ENCODE measurements around the gene ROR1.

The ROR1 gene

DNA sequence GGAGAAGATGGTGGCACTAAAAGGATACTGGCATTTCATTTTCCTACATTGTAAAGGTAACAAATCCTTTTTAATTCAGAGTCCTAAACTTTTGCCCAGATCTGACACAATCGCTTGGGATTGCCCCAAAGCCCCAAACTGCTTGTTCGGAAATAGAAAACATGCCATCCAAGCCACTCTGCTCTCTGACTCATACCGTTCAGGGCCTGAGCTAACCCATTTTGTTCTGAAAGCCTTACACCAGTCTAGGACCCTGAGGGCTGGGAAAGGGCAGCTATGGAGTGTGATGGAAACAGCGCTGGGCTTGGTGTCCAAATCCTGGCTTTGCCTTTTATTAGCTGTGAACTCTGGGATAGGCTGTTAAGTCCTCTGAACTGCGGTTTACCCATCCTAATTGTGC is 270.2 kb downstream of the ROR1 start:
- in situ Hi-C loops (cut with MboI; ENCODE audit: low sequenced_read_pairs), result no loop called here

DNA sequence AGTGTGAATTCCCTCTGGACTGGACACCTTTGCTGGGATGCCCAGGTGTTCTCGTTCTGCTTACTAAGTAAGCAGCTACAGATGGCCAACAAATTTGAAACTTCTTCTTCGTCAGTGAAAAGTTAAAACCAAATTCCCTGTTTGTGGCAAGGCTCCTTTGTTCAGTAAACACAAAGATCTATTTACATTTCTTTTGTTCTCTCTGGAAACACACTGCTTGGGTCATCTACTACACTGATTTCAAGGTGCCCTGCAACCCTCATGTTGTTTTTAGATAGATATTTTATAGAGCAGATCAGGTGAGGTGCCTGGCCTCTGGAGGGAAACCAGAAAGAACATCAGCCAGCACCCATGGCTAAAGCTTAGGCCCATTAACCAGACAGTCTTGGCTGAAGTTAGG is 272.4 kb downstream of the ROR1 start:
- in situ Hi-C loops (cut with MboI; ENCODE audit: low sequenced_read_pairs), result no loop called here

DNA sequence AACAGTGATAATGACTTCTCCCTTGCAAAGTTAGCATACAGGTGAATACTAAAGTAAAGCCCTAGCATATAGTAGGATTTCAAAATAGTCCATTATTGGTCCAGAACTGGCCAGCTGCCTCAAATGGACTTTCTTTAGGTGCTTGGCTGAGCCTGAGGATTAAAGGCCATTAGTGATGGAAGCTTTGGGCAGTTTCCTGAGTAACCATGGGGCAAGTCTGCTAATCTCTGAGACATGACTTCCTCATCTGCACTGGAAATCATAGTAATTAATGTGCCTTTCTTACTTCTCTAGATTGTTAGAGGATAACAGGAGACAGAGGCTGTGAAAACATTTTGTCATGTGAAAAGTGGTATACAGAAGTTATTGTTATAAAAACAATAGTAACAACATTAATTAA is 273.1 kb downstream of the ROR1 start:
- in situ Hi-C loops (cut with MboI; ENCODE audit: low sequenced_read_pairs), result no loop called here

DNA sequence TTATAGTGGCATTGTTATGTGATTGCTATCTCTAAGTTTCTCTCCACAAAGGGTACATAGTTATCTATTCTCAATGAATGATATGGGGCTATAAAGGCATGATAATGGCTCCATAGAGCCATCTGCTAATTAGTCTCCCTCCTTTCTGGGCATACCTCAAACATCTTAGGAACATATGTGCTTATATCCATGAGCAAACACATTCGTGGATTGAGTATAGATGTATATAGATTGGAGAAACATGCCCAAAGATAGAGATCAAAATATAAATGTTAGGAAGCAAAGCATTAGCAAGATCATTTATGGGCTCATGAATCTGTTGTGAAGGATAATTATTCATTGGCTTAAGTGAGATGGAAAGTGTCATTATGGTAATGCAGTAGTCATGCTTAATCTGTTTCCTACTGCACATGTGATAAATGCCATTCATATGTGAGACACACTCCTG is 273.8 kb downstream of the ROR1 start:
- in situ Hi-C loops (cut with MboI; ENCODE audit: low sequenced_read_pairs), result no loop called here

DNA sequence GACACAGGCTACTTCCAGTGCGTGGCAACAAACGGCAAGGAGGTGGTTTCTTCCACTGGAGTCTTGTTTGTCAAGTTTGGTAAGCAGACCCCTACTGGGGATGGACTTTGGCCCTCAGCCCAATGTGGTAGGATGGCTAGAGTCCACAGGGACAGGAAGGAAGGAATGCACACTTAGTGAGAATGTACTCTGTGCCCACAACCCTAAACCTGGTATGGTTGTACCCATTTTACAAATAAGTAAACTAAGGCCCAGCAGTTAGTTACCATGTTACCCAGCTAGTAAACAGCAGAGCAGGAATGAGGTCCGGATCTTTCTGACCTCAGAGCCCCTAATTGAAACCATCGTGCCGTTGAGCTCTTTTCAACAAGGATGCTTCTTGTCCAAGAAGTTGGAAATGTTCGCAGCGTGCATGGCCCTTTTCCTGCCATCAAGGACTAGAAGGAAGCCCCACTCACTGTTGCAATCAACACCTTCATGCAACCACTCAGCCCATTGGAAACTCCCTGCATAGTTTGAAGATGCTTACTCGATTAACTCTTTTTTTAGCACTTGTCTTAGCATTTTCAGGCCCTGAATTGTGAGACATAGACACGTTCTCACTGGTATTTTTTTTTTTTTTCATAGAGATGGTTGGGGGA is 276.2 kb downstream of the ROR1 start:
- in situ Hi-C loops (cut with MboI; ENCODE audit: low sequenced_read_pairs), result no loop called here

DNA sequence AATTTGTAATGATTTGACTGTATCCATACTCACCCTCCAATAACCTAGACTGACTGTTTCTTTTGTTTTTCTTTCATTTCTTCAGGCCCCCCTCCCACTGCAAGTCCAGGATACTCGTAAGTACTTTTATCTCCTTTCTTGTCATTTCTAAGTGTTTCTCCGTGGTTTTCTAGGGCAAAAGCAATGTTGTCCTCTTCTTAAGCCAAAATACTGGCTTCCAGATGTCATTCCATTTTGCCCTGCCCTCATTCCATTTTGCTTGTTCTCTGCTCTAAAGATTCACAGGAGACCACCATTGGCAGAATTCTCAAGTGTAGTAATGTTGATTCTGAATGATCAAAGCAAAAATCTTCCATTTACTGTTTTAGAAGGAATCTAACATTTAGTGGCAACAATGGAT is 276.8 kb downstream of the ROR1 start:
- in situ Hi-C loops (cut with MboI; ENCODE audit: low sequenced_read_pairs), result no loop called here

DNA sequence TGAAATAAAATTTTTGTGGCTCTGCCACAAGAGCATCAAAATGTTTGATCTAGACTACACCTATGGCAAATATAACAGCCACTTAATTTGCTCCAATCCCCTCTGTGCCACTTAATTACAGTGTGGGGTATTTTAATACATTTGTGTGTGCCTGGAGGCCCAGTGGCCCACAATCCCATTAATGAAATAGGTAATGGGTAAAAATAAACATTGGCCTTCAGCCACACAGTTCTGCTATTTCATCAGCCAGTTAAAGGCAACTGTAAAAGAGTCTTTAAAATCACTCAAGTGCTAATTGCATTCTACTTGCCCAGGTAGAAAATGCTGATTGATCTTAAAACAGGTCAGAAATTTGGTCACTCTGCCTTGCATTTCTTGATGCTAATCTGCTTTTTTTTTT is 278.0 kb downstream of the ROR1 start:
- in situ Hi-C loops (cut with MboI; ENCODE audit: low sequenced_read_pairs), result no loop called here

DNA sequence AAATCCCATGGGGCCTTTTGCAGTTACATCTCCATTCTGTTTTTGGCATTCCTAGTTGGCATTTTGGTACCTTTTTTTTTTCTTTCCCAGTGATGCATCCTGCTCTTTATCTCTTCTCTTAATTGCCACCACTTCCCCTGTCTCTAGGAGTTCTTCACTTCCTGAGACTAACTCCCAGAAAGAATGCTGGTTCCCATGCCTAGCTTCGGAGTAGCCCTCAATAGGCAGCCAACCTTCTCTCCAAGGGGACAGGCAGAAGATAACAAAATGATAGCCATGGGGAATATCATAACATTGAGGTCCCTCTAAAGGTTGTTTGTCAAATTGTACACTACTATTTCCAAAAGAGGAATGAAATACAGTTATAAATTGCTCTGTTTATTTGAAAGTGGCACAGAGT is 279.0 kb downstream of the ROR1 start:
- in situ Hi-C loops (cut with MboI; ENCODE audit: low sequenced_read_pairs), result no loop called here

DNA sequence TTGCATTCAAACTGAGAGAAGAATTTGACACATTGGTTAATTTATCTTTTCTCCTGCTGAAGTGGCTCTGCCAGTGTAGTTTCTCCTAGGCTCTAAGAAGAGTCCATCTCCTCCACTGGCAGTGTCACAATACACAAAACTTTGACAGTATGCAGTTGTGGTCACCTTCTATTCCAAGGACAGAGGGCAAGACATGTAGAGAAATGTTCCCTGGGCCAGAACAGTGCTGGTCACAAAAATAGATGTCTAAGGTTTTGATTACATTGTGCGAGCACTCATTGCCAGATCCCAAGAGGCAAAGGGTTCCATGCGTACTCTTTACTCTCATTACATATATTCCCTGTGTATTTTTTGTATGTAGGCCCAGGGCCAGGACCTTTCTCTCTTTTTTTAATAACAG is 281.5 kb downstream of the ROR1 start:
- in situ Hi-C loops (cut with MboI; ENCODE audit: low sequenced_read_pairs), result no loop called here

DNA sequence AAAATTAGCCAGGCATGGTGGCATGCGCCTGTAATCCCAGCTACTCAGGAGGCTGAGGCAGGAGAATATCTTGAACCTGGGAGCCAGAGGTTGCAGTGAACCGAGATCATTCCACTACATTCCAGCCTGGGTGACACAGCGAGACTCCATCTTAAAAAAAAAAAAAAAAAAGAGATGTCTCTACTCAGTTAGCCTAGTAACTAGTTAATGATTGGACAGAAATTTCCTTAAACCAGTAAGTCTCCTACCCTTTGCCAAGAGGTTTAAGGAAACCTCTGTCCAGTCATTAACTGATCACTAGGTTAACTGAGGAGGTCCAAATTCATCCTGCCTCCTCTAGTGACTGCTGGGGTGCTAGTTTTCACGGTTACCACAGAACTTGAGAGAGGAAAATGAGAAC is 285.7 kb downstream of the ROR1 start:
- in situ Hi-C loops (cut with MboI; ENCODE audit: low sequenced_read_pairs), result no loop called here

DNA sequence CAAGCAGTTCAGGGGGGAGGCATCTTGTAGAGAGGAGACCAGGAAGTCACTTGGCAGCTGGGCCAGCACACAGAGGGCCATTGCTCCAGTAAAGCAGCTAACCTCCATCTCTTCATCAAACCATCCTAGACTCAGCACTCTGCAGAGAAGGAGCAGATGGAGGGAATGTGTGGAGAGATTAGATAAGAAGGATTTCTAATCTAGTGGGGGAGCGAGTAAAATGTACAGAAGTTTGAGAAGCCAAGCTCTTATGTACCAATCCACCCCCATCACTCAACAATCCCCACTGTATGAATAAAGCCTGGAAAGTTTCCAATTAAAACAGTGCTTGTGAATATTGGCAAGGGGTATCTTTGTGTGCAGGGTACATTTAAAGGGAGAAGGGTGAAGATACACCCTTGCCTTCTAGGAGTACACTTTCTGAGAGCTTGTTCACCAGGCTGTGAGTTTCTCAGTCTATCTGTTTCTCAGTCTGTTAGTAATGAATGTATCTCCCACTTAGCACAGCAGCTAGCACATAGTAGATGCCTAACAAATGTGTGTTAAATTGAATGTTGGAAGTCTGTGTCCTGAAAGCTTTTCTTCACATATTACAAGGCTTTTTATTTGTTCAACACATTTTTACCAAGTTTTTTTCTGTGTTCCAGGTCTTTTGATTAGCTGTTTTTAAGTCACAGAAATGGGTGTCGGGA is 286.9 kb downstream of the ROR1 start:
- in situ Hi-C loops (cut with MboI; ENCODE audit: low sequenced_read_pairs), result no loop called here

DNA sequence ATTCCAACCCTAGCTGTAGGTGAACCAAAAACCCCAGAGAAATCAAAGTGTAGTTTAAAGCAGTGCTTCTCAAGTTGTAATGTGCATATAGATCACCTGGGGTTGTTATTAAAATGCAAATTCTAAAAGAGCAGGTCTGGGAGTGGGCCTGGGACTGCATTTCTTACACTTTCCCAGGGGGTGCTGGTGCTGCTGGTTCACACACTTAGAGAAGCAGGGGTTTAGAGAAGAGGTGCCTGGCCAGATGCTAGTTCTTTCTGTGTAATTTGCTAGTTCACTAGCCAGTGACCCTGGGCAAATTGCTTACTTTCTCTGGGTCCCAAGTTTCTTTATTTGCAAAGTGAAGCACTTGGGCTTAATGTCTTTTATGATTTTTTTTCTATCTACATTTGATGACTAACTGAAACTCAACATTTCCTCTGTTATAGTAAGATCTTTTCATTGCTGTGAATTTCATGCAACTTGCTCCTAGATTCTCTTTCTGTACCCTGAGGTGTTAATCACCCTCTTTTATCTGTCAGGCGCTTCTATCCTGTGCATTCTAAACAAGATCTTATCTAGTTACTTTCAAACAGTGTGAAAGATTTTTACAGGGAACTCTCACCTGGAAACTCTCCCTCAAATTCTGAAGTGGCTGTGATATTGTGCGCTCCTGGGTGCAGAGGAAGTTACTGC is 287.8 kb downstream of the ROR1 start:
- in situ Hi-C loops (cut with MboI; ENCODE audit: low sequenced_read_pairs), result no loop called here

DNA sequence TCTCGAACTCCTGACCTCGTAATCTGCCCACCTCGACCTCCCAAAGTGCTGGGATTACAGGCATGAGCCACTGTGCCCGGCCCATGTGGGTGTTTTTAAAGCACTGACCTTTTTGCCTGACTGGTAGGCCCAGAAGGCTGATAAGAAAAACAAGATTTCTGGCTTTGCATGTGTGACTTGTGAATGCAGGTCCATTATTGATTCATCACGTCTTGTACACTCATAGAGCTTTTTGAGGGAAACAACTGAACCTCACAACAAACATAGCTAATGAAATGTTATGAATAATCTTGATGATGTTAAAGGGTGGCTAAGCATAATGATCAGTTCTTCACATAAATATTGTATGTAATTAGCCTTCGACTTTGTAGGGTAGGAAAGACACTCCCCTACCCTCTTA is 288.7 kb downstream of the ROR1 start:
- in situ Hi-C loops (cut with MboI; ENCODE audit: low sequenced_read_pairs), result no loop called here

DNA sequence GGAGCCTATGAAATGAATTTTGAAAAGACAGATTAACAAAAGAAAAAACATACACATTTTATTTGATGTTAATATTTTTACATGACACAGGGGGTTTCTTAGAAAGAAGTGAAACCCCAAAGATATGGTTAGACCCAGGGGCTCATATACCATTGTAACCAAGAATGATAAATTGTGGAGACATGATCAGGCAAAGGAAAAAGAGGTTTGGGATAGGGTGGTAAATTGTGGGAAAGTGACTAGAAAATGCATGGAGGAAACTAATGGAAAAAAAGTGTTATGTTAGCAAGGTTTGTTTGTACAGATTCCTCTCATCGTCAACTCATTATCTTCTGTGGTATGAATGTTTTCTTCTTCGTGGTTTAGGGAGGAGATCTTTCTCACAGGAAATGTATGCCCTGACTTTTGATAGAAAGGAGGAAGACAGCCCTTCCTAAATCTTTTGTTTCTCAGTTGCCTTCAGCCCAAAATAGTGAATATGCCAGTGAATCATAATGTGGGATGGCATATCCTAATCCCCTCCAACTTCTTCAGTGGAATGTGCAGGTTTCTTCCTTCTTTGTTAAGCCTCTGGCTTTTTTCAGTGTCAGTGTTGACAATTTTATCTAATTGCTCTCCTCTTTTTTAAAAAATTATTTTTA is 289.2 kb downstream of the ROR1 start:
- in situ Hi-C loops (cut with MboI; ENCODE audit: low sequenced_read_pairs), result no loop called here

DNA sequence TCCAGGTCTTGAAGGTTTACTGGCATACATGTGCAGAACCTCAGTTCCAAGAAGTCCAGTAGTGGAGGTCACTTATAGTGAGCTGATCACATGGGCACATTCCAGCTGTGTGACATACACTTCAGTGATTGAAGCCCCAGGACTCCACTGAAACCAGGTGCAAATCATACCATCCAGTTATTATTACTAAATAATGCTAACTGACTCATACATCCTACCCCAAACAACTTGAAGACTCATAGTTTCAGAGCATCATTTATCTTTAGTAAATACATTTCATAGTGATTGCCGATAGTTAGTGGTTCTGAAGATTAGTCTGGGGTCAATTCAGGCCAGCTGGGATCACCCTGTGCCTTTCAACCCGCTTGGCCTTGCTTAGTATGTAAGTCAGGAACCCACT is 291.8 kb downstream of the ROR1 start:
- in situ Hi-C loops (cut with MboI; ENCODE audit: low sequenced_read_pairs), result no loop called here

DNA sequence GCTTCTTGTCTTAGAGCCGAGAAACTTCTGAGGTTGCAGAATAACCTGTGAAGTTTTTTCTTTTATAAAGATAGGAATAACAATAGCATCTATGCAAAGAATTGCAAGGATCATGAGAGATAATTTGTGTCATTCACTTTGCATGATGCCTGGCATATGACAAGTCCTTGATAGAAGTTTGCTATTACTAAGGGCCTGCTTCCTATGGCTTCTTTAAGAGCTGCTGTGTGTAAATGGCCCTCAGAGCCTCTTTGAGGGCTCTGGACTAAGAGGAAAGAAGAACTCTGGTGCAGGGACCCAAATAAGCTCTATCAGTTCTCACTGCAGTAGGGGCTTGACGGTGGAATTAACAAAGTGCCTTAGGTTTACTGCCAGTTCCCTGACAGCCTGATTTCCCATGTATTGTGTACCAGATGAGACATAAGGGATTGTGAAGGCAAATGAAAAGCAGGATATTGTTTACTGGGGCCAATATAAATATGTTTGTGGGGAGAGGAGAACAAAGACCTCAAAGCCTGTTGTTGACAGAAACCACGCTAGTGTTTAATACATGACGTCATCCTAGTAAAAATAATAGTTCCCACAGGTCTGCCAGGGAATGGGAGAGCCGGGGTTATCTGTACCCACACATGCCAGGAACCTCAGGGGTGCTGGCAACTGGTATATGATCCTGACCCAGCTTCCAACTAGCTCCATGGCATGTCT is 298.4 kb downstream of the ROR1 start:
- in situ Hi-C loops (cut with MboI; ENCODE audit: low sequenced_read_pairs), result no loop called here

DNA sequence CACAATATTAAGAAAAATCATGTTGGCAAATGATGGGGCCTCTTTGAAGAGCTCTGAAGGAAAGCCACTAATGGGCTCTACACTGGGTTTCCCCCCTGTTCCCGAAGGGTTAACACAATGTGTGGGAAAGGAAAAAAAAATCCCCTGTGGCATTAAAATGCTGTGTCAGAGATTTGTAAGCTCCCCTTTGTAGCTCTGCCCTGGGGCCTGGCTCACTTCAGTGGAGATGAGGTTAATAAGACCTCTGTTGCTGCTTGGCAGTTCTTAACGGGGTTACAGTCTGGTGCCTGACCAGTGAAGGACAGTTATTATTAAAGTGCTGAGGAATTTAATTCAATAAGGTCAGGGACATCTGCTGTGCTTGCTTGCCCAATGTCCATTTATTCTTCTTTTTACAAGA is 299.9 kb downstream of the ROR1 start:
- in situ Hi-C loops (cut with MboI; ENCODE audit: low sequenced_read_pairs), result no loop called here

DNA sequence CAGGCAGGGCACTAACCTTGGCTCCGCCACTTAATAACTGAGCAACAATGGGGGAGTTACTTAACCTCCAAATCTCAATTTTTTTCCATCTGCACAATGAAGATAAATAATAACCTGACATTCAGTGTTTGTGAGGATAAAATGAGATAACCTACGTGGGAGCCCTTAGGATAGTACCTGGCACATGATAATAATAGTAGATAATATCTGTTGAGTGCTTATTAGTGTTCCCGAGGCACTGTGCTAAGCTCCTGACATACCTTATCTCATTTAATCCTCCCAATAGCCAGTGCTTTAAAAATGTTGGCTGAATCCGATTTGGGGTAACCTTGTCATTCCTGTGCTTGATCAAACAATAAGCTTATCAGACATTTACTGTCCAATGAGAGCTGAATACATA is 300.9 kb downstream of the ROR1 start:
- in situ Hi-C loops (cut with MboI; ENCODE audit: low sequenced_read_pairs), result no loop called here

DNA sequence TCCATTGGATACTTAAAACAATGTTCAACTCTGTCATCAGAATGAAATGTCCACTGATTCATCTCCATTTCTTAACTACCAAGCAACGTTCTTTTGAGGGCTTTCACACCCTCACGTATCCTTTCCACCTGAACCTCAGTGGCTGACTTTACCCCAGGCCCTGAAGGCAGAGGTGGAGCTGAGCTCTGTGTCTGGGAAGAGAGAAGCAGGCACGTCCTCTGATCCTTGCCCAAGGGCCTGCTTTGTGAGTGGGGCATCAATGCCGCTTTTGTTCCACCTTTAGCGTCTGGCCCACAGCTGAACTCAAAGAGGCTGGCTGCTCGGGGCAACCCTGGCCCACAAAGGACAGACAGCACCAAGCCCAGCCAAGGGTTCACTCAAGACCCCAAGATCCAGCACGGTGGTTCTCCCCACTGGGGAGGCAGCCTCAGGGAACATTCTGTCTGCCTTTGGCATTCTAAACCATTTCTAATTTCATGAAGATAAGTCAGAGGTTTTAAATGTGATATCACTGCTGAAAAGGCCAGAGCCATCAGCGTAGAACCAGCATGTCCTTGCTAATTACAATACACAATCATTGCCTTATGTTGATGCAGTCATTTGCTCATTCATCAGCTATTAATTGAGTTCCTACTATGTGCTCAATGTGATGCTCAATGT is 303.6 kb downstream of the ROR1 start:
- in situ Hi-C loops (cut with MboI; ENCODE audit: low sequenced_read_pairs), result no loop called here

DNA sequence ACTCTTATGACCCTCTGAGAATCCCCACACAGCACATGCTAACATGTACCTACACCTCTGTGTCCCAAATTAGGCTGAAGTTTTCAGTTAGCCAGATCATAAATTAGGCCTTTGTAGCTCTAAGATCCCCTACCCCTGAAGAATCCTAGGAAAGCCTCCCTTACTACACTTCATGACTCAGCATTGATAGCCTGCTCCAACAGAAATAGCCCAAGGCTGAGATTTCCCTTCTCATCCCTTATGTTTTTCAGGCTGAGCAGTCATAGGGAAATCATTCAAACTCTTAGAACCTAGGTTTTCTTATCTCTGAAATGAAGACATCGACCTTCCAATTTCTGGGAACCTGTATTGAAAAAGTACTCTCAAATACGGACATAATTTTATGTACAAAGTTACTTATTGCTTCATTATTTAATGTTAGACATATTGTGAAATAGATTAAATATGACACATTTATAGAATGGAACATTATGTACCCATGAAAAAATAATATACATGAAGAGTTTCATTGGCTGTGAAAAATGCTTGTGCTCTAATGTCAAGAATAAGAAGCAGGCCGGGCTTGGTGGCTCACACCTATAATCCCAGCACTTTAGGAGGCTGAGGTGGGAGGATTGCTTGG is 307.2 kb downstream of the ROR1 start:
- in situ Hi-C loops (cut with MboI; ENCODE audit: low sequenced_read_pairs), result no loop called here
